Ishikawa (cell line): Measurements from ENCODE around the gene FAM50A.

Source experiments
- CEBPB ChIP-seq: IDR thresholded peaks from 2 replicates; pipeline ENCODE4 v1.6.1; 2012
- CREB1 ChIP-seq: IDR thresholded peaks from 2 replicates; pipeline ENCODE4 v1.6.1; 2012; ENCODE audit warnings: low read depth
- EGR1 ChIP-seq: IDR thresholded peaks from 2 replicates; pipeline ENCODE4 v1.6.1; 2012
- EP300 ChIP-seq: IDR thresholded peaks from 2 replicates; pipeline ENCODE4 v1.6.1; 2012; ENCODE audit warnings: borderline replicate concordance
- FOXM1 ChIP-seq: IDR thresholded peaks from 2 replicates; pipeline ENCODE4 v1.6.1; 2012; ENCODE audit warnings: low read depth, borderline replicate concordance
- NFIC ChIP-seq: IDR thresholded peaks from 2 replicates; pipeline ENCODE4 v1.6.1; 2012
- RAD21 ChIP-seq: IDR thresholded peaks from 2 replicates; pipeline ENCODE4 v1.6.1; 2012; ENCODE audit warnings: low read depth
- TAF1 ChIP-seq: IDR thresholded peaks from 2 replicates; pipeline ENCODE4 v1.6.1; 2012; ENCODE audit warnings: low read depth, mild to moderate bottlenecking
- TCF12 ChIP-seq: IDR thresholded peaks from 2 replicates; pipeline ENCODE4 v1.6.1; 2012; ENCODE audit warnings: low read depth
- TEAD4 ChIP-seq: IDR thresholded peaks from 2 replicates; pipeline ENCODE4 v1.6.1; 2012
- YY1 ChIP-seq: IDR thresholded peaks from 2 replicates; pipeline ENCODE4 v1.6.1; 2012; ENCODE audit warnings: low read depth
- ZBTB7A ChIP-seq: IDR thresholded peaks from 2 replicates; pipeline ENCODE4 v1.6.1; 2012; ENCODE audit warnings: low read depth
- TF ChIP-seq, protein P1 (sequence below): IDR thresholded peaks from 2 replicates; pipeline ENCODE4 v1.6.1; 2012; ENCODE audit warnings: low read depth, mild to moderate bottlenecking
- TF ChIP-seq, protein P2 (sequence below): IDR thresholded peaks from 2 replicates; pipeline ENCODE4 v1.6.1; 2012
- TF ChIP-seq, protein P3 (sequence below): IDR thresholded peaks from 2 replicates; pipeline ENCODE4 v1.6.1; 2012

Gene FAM50A

DNA sequence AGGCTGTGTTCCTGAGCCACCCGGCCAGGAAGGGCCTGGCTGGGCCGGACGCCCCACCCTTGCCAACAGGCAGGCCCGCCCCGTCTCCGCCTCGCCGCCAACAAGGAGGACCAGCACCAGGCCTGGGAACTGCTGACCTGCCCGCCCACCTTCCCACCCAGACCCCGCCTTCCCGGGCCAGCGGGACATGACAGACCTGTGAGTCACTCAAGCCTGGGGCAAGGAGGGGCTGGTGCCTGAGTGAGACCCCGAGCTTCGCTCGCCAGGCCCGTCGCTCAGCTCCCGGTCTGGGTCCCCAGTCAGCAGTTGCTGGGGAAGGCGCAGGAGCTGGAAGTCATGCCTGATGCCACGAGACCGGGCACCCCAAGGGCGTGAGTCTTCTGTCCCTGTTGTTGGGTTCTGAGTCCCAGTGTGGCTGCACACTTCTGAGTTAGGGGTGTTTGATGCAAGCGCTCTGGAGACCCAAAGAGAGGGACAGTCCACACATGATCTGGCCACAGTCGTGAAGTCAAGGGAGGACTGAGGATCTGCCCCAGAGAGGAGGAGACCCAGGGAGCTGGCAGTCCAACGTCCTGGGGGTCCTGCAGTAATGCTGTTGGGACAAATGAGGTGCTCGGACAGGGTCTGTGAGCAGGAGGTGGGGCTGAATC is 34.6 kb upstream of the FAM50A start, which contains the start of gene DNASE1L1:
Gene DNASE1L1 (minus strand): TSS at position 33 of the 650 bp plus-strand sequence. CDS start 3,686 bp downstream, outside the sequence.
- TF ChIP-seq RAD21, result no peak
- TF ChIP-seq ZBTB7A, result peak; percentile 92

DNA sequence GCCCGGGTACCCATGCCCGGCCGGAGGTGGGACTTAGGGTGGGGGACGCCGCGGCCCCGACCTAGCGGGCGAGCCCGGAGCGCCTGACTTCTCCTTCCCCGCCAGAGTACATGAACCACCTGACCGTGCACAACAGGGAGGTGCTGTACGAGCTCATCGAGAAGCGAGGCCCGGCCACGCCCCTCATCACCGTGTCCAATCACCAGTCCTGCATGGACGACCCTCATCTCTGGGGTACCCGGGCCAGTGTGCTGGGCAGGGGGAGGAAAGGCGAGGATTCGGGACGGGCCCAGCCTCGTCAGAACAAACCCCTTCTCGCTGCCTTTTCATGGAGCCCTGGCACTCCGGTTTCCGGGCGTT is 32.0 kb upstream of the FAM50A start:
- TF ChIP-seq FOXM1 (no peak), CEBPB (no peak), EP300 (no peak), YY1 (no peak), TAF1 (no peak; the same call in 1 of the 2 replicates), TCF12 (no peak), EGR1 (no peak)
- TF ChIP-seq, protein P1, sequence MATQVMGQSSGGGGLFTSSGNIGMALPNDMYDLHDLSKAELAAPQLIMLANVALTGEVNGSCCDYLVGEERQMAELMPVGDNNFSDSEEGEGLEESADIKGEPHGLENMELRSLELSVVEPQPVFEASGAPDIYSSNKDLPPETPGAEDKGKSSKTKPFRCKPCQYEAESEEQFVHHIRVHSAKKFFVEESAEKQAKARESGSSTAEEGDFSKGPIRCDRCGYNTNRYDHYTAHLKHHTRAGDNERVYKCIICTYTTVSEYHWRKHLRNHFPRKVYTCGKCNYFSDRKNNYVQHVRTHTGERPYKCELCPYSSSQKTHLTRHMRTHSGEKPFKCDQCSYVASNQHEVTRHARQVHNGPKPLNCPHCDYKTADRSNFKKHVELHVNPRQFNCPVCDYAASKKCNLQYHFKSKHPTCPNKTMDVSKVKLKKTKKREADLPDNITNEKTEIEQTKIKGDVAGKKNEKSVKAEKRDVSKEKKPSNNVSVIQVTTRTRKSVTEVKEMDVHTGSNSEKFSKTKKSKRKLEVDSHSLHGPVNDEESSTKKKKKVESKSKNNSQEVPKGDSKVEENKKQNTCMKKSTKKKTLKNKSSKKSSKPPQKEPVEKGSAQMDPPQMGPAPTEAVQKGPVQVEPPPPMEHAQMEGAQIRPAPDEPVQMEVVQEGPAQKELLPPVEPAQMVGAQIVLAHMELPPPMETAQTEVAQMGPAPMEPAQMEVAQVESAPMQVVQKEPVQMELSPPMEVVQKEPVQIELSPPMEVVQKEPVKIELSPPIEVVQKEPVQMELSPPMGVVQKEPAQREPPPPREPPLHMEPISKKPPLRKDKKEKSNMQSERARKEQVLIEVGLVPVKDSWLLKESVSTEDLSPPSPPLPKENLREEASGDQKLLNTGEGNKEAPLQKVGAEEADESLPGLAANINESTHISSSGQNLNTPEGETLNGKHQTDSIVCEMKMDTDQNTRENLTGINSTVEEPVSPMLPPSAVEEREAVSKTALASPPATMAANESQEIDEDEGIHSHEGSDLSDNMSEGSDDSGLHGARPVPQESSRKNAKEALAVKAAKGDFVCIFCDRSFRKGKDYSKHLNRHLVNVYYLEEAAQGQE, result no peak
- TF ChIP-seq, protein P2, sequence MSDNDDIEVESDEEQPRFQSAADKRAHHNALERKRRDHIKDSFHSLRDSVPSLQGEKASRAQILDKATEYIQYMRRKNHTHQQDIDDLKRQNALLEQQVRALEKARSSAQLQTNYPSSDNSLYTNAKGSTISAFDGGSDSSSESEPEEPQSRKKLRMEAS, result 0 out of 2 replicates have a peak, but pooled peaks have one; percentile 18
- TF ChIP-seq, protein P3, sequence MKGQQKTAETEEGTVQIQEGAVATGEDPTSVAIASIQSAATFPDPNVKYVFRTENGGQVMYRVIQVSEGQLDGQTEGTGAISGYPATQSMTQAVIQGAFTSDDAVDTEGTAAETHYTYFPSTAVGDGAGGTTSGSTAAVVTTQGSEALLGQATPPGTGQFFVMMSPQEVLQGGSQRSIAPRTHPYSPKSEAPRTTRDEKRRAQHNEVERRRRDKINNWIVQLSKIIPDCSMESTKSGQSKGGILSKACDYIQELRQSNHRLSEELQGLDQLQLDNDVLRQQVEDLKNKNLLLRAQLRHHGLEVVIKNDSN, result peak; percentile 56; the same call in 1 of the 2 replicates

DNA sequence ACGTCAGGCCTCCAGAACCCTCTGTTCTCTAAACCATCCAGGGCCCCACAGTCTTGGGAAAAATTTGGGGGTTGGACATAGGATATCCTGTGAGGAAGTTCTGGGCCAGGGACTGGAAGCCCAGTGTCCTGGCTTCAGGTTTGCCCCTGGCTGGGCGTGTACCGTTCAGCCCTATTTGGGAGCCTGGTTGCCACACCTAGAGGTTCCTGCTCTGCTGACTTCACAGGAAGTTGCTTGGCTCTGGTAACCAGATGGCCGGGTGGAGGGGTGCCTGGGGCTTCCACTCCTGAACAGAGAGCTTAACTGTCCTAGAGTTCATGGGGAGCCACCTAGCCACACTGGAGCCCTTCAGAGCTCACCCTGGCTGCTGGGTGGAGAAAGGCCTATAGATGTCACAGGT is 31.5 kb upstream of the FAM50A start:
- TF ChIP-seq TEAD4 (no peak), EGR1 (no peak), TAF1 (no peak), ZBTB7A (no peak), FOXM1 (no peak), RAD21 (no peak), YY1 (no peak), EP300 (no peak), CREB1 (no peak), TCF12 (no peak), CEBPB (no peak), NFIC (no peak)
- TF ChIP-seq, protein P3, result no peak
- TF ChIP-seq, protein P1, result no peak
- TF ChIP-seq, protein P2, result no peak

DNA sequence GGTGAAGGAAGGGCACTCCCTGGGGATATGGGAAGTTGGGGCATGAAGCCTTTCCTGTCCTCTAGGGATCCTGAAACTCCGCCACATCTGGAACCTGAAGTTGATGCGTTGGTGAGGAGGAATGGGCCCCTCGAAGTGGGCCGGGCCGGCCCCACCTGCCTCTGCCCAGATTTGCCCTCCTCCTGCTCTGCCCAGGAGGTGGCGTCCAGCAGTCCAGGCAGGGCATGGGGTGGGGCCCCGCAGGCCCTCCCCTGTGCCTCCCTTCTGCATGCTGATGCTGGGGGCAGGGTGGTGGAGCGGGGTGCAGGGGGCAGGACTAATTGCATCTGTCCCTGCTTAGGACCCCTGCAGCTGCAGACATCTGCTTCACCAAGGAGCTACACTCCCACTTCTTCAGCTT is 30.8 kb upstream of the FAM50A start:
- no peak for TF ChIP-seq NFIC
- TF ChIP-seq, protein P2, result no peak
- TF ChIP-seq FOXM1, result no peak

DNA sequence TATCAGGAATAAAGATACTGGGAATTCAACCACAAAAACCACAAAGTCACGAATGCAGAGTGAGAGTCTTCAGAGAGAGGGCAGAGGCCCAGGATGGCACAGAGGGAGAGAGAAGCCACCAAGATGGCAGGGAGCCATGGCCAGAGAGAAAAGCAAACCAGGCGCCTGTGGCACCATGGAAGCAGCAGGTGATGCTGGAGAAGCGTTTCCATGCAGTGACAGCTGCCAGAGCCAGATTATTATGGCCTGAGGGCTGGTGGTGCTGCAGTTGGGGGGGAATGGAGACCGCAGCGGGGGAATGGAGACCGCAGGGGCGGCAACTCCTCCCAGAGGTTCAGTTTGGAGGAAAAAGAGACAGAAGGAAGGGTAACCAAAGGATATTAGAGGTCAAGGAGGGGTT is 26.8 kb upstream of the FAM50A start:
- TF ChIP-seq TAF1 (no peak), FOXM1 (no peak), TEAD4 (no peak), EP300 (no peak), YY1 (no peak), CREB1 (no peak), CEBPB (no peak)
- TF ChIP-seq, protein P1, result no peak
